RWPE2 (cell line): ENCODE measurements around the gene SLC17A7.
"Not testable (repeated sequence)": the region's sequence is repeated elsewhere in the genome, so short reads cannot be mapped to it uniquely, and the experiment has no call there.

Experiments
- ATAC-seq: fragments of 200-7000 bp; cut with Tn5 transposase; 3 replicates; pipeline ENCODE4 v1.9.1; 2021; ENCODE audit warnings: low read depth
- DNase-seq: peaks from one replicate; pipeline ENCODE4 v3.0.0-alpha.2; 2020; ENCODE audit warnings: low spot score
- H3K27ac ChIP-seq: fragments of 450-650 bp; 2 replicates; pipeline ENCODE4 v1.5.1; 2017; ENCODE audit warnings: mild to moderate bottlenecking; ENCODE audit not compliant: poor library complexity, severe bottlenecking
- H3K27me3 ChIP-seq: fragments of 250-450 bp; sonication (Bioruptor Pico); 2 replicates; pipeline ENCODE4 v1.5.1; 2021; ENCODE audit warnings: mild to moderate bottlenecking, moderate library complexity; ENCODE audit not compliant: insufficient read depth, poor library complexity, severe bottlenecking
- H3K36me3 ChIP-seq: fragments of 250-450 bp; sonication (Bioruptor Pico); 2 replicates; pipeline ENCODE4 v1.5.1; 2020; ENCODE audit warnings: low read depth, mild to moderate bottlenecking, moderate library complexity
- H3K4me1 ChIP-seq: fragments of 250-450 bp; sonication (Bioruptor Pico); 2 replicates; pipeline ENCODE4 v1.5.1; 2021; ENCODE audit warnings: mild to moderate bottlenecking, moderate library complexity; ENCODE audit not compliant: insufficient read depth, poor library complexity, severe bottlenecking
- H3K4me3 ChIP-seq: fragments of 250-450 bp; sonication (Bioruptor Pico); 2 replicates; pipeline ENCODE4 v1.5.1; 2021; ENCODE audit warnings: mild to moderate bottlenecking, moderate library complexity; ENCODE audit not compliant: severe bottlenecking
- H3K9me3 ChIP-seq: fragments of 250-450 bp; sonication (Bioruptor Pico); 2 replicates; pipeline ENCODE4 v1.5.1; 2021; ENCODE audit warnings: mild to moderate bottlenecking, moderate library complexity; ENCODE audit not compliant: severe bottlenecking
- TF ChIP-seq, protein P1 (sequence below): fragments of 450-650 bp; IDR thresholded peaks from one replicate; pipeline ENCODE4 v1.5.1; 2017; ENCODE audit warnings: mild to moderate bottlenecking, moderate library complexity; ENCODE audit not compliant: poor library complexity, severe bottlenecking

SLC17A7 gene

DNA sequence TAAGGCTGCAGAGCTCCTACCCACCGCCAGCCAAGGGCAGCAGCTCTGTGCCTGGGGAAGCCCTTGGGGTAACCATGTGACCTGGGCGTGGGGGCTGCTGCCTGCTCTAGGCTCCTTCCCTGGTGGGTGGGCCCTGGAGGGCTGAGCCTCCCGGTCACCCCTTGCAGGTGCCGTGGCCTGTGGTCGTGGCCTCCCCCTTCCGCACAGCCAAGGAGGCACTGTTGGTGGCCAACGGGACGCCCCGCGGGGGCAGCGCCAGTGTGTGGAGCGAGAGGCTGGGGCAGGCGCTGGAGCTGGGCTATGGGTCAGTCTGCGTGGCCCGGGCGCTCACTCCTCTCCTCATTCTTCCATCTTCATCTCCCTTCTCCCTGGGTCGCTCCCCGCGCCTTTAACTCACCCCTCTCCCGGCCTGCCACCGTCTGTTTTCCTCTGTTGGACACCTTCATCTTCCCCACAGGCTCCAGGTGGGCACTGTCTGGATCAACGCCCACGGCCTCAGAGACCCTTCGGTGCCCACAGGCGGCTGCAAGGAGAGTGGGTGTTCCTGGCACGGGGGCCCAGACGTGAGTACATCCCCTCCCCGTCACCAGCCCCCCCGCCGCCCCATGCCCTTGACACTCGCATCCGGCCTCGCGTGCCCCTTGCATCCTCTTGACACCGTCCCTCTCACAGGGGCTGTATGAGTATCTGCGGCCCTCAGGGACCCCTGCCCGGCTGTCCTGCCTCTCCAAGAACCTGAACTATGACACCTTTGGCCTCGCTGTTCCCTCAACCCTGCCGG lies 22.8 kb upstream of the SLC17A7 start:
- H3K36me3 ChIP-seq: no peaks in the 10 kb centered on the region; the same call in 1 of the 2 replicates
- DNase-seq: no peak
- no peak for ATAC-seq

DNA sequence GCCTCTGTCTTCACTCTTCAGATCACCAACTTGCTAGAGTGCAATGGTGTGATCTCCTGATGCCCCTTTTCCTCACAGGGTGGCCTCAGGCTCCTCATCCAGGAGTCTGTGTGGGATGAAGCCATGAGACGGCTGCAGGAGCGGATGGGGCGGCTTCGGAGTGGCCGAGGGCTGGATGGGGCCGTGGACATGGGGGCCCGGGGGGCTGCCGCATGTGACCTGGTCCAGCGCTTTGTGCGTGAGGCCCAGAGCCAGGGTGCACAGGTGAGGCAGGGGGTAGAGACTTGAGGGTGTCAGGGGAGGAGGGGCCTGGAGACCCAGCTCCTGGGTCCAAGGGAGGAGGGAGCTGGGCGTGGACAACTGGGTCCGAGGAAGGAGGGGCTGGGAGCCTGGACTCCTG lies 21.2 kb upstream of the SLC17A7 start:
- Histone ChIP-seq H3K36me3 (no peaks in the 10 kb centered on the region; the same call in 1 of the 2 replicates), H3K9me3 (no peaks in the 10 kb centered on the region), H3K27ac (no peak overlapping the region), H3K4me1 (no peaks in the 10 kb centered on the region), H3K27me3 (no peaks in the 10 kb centered on the region), H3K4me3 (no peak overlapping the region)
- no peak for ATAC-seq
- no peak for DNase-seq
- TF ChIP-seq, protein P1, sequence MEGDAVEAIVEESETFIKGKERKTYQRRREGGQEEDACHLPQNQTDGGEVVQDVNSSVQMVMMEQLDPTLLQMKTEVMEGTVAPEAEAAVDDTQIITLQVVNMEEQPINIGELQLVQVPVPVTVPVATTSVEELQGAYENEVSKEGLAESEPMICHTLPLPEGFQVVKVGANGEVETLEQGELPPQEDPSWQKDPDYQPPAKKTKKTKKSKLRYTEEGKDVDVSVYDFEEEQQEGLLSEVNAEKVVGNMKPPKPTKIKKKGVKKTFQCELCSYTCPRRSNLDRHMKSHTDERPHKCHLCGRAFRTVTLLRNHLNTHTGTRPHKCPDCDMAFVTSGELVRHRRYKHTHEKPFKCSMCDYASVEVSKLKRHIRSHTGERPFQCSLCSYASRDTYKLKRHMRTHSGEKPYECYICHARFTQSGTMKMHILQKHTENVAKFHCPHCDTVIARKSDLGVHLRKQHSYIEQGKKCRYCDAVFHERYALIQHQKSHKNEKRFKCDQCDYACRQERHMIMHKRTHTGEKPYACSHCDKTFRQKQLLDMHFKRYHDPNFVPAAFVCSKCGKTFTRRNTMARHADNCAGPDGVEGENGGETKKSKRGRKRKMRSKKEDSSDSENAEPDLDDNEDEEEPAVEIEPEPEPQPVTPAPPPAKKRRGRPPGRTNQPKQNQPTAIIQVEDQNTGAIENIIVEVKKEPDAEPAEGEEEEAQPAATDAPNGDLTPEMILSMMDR: no peak

More for the DNA sequence above, 22.8 kb upstream of the SLC17A7 start:
- Histone ChIP-seq H3K27me3 (no peaks in the 10 kb centered on the region), H3K4me1 (peaks cover 6% of the 10 kb centered on the region), H3K9me3 (no peaks in the 10 kb centered on the region), H3K4me3 (no peak overlapping the region), H3K27ac (no peak overlapping the region)
- TF ChIP-seq, protein P1: no peak

DNA sequence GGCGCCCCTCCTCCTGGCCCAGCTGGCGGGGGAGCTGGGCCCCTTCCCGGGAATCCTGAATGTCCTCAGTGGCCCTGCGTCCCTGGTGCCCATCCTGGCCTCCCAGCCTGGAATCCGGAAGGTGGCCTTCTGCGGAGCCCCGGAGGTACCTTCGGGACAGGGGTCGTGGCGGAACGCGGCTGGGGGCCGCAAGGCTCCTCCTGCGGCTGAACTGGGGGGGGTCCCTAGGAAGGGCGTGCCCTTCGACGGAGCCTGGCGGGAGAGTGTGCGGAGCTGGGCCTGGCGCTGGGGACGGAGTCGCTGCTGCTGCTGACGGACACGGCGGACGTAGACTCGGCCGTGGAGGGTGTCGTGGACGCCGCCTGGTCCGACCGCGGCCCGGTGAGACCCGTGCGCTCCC lies 20.3 kb upstream of the SLC17A7 start:
- H3K27ac ChIP-seq: no peak overlapping the region
- no peaks in the 10 kb centered on the region for H3K4me1 ChIP-seq
- TF ChIP-seq, protein P1: no peak
- DNase-seq (no peak), ATAC-seq (no peak)
- H3K27me3 ChIP-seq: no peaks in the 10 kb centered on the region
- H3K9me3 ChIP-seq: no peaks in the 10 kb centered on the region
- peaks cover 1% of the 10 kb centered on the region; the same call in 1 of the 2 replicates for H3K36me3 ChIP-seq
- H3K4me3 ChIP-seq: no peak overlapping the region

DNA sequence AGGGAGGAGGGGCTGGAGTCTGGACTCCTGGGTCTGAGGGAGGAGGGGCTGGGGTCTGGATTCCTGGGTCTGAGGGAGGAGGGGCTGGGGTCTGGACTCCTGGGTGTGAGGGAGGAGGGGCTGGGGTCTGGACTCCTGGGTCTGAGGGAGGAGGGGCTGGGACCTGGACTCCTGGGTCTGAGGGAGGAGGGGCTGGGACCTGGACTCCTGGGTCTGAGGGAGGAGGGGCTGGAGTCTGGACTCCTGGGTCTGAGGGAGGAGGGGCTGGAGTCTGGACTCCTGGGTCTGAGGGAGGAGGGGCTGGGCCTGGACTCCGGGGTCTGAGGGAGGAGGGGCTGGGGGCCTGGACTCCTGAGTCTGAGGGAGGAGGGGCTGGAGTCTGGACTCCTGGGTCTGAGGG lies 19.8 kb upstream of the SLC17A7 start:
- H3K36me3 ChIP-seq, H3K27me3 ChIP-seq, ATAC-seq, H3K4me1 ChIP-seq, H3K4me3 ChIP-seq, H3K9me3 ChIP-seq, DNase-seq, H3K27ac ChIP-seq: not testable (repeated sequence)

DNA sequence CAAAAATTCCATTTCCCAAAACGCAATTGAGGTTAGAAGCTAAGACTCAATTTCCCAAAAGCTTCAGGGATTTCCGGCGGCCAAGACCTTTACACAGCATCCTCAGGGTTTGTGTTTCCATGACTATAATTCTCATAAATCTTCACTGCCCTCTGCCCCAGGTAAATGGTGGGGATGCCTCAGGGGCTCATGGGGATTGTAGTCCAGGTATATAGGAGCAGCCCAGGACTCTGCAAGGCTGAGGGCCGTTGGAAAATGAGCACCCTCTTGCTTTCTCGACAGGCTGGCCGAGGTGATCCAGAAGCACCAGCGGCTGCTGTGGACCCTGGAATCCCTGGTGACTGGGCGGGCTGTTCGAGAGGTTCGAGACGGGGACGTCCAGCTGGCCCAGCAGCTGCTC lies 18.1 kb upstream of the SLC17A7 start:
- no peak for DNase-seq
- Histone ChIP-seq H3K4me1 (peaks cover 2% of the 10 kb centered on the region), H3K27me3 (no peaks in the 10 kb centered on the region), H3K4me3 (no peak overlapping the region), H3K27ac (no peak overlapping the region), H3K36me3 (peaks cover 8% of the 10 kb centered on the region), H3K9me3 (no peaks in the 10 kb centered on the region)
- ATAC-seq: no peak
- TF ChIP-seq, protein P1: no peak
